ENCODE data around the gene FGD4.

The FGD4 gene

GRCh38 chr12:32398816-32399369, 465 bp upstream of the FGD4 start:
- TF ChIP-seq TEAD4 (IDR thresholded peaks at IDR 0.05) (peak; percentile 73), ZBTB7A (IDR thresholded peaks at IDR 0.05; ENCODE audit: low read depth) (peak; percentile 68; the same call in 1 of the 2 replicates), EGR1 (IDR thresholded peaks at IDR 0.05) (0 out of 2 replicates have a peak, but pooled peaks have one; percentile 27), MAX (IDR thresholded peaks at IDR 0.05) (no peak; the same call in 1 of the 2 replicates), RAD21 (IDR thresholded peaks at IDR 0.05; ENCODE audit: low read depth) (no peak), CEBPB (IDR thresholded peaks at IDR 0.05) (no peak; the same call in 1 of the 2 replicates), NFIC (IDR thresholded peaks at IDR 0.05) (peak; percentile 92), REST (IDR thresholded peaks at IDR 0.05; ENCODE audit: low read depth) (no peak), USF1 (IDR thresholded peaks at IDR 0.05) (no peak), TAF1 (IDR thresholded peaks at IDR 0.05; ENCODE audit: low read depth) (no peak), CREB1 (IDR thresholded peaks at IDR 0.05; ENCODE audit: low read depth) (no peak), EP300 (IDR thresholded peaks at IDR 0.05; ENCODE audit: borderline replicate concordance) (peak; percentile 71), FOXM1 (IDR thresholded peaks at IDR 0.05; ENCODE audit: borderline replicate concordance, low read depth) (0 out of 2 replicates have a peak, but pooled peaks have one; percentile 19), YY1 (IDR thresholded peaks at IDR 0.05; ENCODE audit: low read depth) (0 out of 2 replicates have a peak, but pooled peaks have one; percentile 5), TCF12 (IDR thresholded peaks at IDR 0.05; ENCODE audit: low read depth) (peak; percentile 94)

- TF ChIP-seq USF1 (IDR thresholded peaks at IDR 0.05) (no peak), EP300 (IDR thresholded peaks at IDR 0.05; ENCODE audit: borderline replicate concordance) (no peak; the same call in 1 of the 2 replicates), TEAD4 (IDR thresholded peaks at IDR 0.05) (no peak; the same call in 1 of the 2 replicates), ZBTB7A (IDR thresholded peaks at IDR 0.05; ENCODE audit: low read depth) (no peak), CEBPB (IDR thresholded peaks at IDR 0.05) (no peak; the same call in 1 of the 2 replicates), RAD21 (IDR thresholded peaks at IDR 0.05; ENCODE audit: low read depth) (no peak), REST (IDR thresholded peaks at IDR 0.05; ENCODE audit: low read depth) (no peak), TCF12 (IDR thresholded peaks at IDR 0.05; ENCODE audit: low read depth) (no peak)
Measured at GRCh38 chr12:32400114-32400672, 835 bp downstream of the FGD4 start.

GRCh38 chr12:32400866-32401265, 1.5 kb downstream of the FGD4 start:
- TF ChIP-seq FOXM1 (IDR thresholded peaks at IDR 0.05; ENCODE audit: borderline replicate concordance, low read depth) (no peak), TAF1 (IDR thresholded peaks at IDR 0.05; ENCODE audit: low read depth) (no peak), TCF12 (IDR thresholded peaks at IDR 0.05; ENCODE audit: low read depth) (no peak), CEBPB (IDR thresholded peaks at IDR 0.05) (no peak), TEAD4 (IDR thresholded peaks at IDR 0.05) (no peak), NFIC (IDR thresholded peaks at IDR 0.05) (no peak), EP300 (IDR thresholded peaks at IDR 0.05; ENCODE audit: borderline replicate concordance) (no peak), RAD21 (IDR thresholded peaks at IDR 0.05; ENCODE audit: low read depth) (no peak), MAX (IDR thresholded peaks at IDR 0.05) (no peak), CREB1 (IDR thresholded peaks at IDR 0.05; ENCODE audit: low read depth) (no peak)

- no peak for TF ChIP-seq CREB1 (IDR thresholded peaks at IDR 0.05; ENCODE audit: low read depth)
- TF ChIP-seq NFIC (IDR thresholded peaks at IDR 0.05) = no peak
- TF ChIP-seq USF1 (IDR thresholded peaks at IDR 0.05) = no peak
- no peak for TF ChIP-seq RAD21 (IDR thresholded peaks at IDR 0.05; ENCODE audit: low read depth)
- TF ChIP-seq EP300 (IDR thresholded peaks at IDR 0.05; ENCODE audit: borderline replicate concordance) = no peak
- no peak for TF ChIP-seq YY1 (IDR thresholded peaks at IDR 0.05; ENCODE audit: low read depth)
- no peak for TF ChIP-seq MAX (IDR thresholded peaks at IDR 0.05)
- TF ChIP-seq TCF12 (IDR thresholded peaks at IDR 0.05; ENCODE audit: low read depth) = no peak
- no peak for TF ChIP-seq EGR1 (IDR thresholded peaks at IDR 0.05)
- TF ChIP-seq CEBPB (IDR thresholded peaks at IDR 0.05) = no peak
- no peak for TF ChIP-seq REST (IDR thresholded peaks at IDR 0.05; ENCODE audit: low read depth)
- TF ChIP-seq FOXM1 (IDR thresholded peaks at IDR 0.05; ENCODE audit: borderline replicate concordance, low read depth) = no peak
- TF ChIP-seq ZBTB7A (IDR thresholded peaks at IDR 0.05; ENCODE audit: low read depth) = no peak
- TF ChIP-seq TEAD4 (IDR thresholded peaks at IDR 0.05) = no peak
- TF ChIP-seq TAF1 (IDR thresholded peaks at IDR 0.05; ENCODE audit: low read depth) = no peak
Measured at GRCh38 chr12:32402170-32402569, 2.8 kb downstream of the FGD4 start.
